Measurements from ENCODE around the gene ZNF200.
"Not testable (repeated sequence)": the region's sequence is repeated elsewhere in the genome, so short reads cannot be mapped to it uniquely, and the experiment has no call there.

Gene ZNF200

GRCh38 chr16:3198334-3199072, 36.5 kb downstream of the ZNF200 start:
- DNase-seq (ENCODE audit: low read depth): no peak

GRCh38 chr16:3197694-3198333, 37.1 kb downstream of the ZNF200 start:
- DNase-seq (ENCODE audit: low read depth): not testable (repeated sequence)

DNA sequence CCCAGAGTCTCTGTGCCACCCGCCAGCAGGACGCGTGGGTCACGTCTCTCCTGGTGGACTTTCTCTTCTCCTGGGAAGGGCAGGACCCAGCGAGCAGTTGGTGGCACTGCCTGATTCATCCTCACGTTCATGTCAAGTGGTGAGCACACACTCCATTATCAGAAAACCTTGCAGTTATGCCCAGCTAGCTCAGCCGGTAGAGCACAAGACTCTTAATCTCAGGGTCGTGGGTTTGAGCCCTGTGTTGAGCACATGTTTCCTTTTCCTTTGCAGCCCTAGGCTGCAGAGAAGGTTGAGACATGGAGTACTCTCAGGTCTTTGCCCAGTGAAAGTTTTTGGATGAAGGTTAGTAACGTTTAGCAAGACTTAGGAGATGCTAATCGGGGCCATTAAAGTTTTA, 39.0 kb downstream of the ZNF200 start:
- no peak for DNase-seq (ENCODE audit: low read depth)

DNA sequence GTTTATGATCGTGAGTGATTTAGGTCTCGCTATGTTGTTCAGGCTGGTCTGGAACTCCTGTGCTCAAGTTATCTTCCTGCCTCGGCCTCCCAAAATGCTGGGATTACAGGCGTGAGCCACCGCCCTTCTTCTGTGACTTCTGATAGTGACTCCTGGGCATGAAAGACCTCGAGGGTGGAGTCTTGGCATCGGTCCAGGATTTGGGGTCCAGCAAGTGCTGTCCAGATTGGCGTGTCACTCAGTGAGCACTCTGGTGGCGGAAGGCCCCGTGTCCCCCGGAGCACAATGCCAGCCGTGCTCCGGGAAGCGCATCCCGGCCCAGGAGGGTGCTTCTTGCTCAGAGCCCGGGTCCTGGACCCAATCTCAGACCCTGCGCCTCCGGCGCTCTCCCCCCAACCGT, 40.2 kb downstream of the ZNF200 start:
- no peak for DNase-seq (ENCODE audit: low read depth)

DNA sequence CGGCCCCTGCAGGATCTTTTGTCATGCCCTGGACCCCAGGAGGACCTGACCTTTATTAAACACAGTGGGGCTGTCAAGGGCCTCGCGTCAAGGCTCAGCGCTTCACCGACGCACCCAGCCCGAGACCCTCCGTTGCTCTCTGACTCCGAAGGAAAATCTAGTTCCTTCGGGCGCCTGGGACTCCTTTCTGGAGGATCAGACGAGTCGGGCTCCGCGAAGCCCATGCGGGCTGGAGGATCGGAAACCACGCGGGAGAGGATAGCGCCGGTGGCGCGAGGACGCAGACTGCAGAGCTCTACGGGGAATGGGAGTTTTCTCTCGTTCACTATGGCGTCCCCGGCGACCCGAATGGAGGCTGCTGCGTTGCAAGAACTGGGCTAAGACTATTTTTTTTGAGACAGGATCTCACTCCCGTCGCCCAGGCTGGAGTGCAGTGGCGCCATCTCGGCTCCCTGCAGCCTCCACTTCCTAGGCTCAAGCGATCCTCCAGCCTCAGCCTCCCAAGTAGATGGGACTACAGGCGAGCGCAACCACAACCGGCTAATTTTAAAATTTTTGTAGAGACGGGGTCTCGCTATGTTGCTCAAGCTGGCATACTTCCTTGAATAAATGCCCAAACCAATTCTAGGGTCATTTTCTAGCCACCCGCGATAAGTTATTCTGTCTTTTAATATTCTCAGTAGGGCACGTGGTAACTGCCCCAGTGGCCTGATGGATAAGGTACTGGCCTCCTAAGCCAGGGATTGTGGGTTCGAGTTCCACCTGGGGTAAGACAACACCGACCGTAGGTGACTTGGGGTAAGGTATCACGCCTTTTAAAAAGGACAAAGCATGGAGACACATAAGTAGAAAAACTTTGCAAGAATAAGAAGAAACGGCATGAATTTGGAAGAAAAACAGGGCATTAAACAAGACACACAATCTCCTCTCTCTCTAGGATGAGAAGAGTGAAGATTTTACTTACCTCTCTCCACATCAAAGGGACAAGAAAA, 41.4 kb downstream of the ZNF200 start:
- no peak for DNase-seq (ENCODE audit: low read depth)

GRCh38 chr16:3192476-3193019, 42.4 kb downstream of the ZNF200 start:
- no peak for DNase-seq (ENCODE audit: low read depth)

DNA sequence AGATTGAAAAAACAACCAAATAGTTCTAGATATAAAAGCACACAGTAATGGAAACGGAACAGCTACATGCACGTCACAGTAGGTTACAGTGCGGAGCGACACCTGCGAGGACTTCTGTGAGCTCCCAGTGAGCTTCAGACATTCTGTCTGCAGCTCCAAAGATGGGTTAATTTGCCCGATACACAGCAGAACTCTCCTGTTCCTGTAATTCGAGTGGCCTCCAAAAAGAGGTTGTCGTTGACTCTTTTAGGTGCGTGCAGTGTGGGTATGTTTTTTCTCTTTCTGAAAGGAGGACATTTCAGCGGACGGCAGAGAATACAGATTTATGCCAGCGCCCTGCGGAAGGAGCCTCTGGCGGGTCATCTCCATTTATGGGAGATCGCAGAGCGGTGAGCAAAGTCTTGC, 44.0 kb downstream of the ZNF200 start:
- no peak for DNase-seq (ENCODE audit: low read depth)

GRCh38 chr16:3189869-3190268, 45.1 kb downstream of the ZNF200 start:
- DNase-seq (ENCODE audit: low read depth): no peak

DNA sequence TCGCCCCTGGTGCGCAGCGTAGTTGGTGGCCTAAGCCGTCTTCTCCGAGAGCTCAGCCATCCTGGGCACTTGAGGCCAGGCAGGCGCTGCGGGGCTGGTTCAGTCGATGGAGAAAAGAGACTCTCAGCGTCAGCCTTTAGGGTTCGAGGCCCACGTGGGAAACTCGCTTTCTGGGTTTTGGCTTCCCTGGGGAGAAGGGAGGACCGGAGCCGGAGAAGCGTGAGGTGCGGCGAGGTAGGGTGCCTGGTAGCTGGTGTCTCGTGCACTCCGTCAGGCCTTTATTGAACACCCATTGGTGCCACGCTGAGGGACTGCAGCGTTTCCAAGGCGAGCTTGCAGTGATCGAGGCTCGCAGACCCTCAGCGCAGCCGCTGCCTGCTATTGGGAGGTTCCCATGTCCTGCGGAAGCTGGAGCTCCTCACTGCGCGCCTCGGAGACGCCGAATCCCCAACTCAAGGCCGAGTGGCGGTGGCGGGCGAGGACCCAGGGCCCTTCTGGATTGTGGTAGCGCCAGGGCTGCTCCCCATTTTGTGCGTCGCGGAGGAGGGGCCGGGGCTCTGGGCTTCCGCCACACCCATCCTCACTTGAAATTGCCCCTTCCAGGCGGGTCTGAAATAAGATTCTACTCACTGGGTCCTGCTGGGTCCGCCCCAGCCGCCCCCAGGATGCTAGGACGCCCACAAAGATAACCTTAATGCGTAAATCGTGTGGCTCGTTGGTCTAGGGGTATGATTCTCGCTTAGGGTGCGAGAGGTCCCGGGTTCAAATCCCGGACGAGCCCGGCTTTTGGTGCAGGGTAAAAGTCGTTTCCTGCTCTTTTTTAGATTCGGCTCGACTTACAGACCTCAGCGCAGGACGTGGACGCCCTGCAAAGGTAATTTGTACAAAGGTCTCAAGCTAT, 45.8 kb downstream of the ZNF200 start:
- DNase-seq (ENCODE audit: low read depth): no peak

DNA sequence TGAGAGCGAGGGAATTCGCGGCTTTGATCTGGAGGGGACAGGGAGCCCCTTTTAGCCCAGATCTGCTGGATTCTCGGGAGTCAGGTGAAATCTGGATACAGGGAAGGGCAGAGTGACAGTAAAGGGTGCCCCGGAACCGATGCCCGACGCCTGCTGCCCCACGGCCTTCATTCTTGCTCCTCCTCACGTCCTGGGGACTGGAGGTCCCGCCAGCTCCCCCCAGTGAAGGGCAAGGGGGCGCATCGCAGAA, 46.4 kb downstream of the ZNF200 start:
- no peak for DNase-seq (ENCODE audit: low read depth)

- DNase-seq (ENCODE audit: low read depth): no peak
Observed at GRCh38 chr16:3187798-3188674, 46.9 kb downstream of the ZNF200 start, which contains the start of gene OR1F1. OR1F1 (plus strand) TSS chr16:3188204.

- no peak for DNase-seq (ENCODE audit: low read depth)
Observed at GRCh38 chr16:3186946-3187690, 47.8 kb downstream of the ZNF200 start.

DNA sequence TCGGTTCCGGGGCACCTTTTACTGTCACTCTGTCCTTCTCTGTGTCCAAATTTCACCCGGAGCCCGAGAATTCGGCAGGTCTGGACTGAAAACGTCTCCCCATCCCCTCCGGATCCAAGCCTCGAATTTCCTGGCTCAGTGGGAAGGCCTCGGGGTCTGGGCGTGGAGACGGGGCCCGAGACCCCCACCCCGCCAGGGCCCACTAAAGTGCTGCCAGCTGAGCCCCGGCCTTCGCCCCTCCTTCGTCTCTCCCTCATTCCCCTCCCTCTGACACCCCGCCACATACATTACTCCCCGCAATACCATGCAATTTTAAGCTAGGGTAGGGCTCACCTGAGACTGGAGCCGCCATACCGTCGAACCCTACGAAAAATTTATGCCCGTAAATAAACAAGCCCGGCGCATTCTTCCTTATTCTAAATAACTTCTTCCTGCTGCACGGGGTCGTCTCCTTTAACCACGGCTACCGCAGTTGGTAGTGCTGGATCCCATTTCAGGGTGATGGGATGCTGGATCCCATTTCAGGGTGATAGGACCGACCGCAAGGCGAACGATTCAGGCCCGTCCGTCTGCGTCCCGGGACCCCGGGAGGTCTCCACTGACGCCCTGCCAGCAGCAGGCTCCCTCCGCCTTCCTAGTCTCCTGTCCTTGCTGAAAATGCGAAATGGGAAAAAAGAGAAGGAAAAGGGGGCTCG, 51.4 kb downstream of the ZNF200 start:
- DNase-seq (ENCODE audit: low read depth): no peak

- DNase-seq (ENCODE audit: low read depth): no peak
Observed at GRCh38 chr16:3182608-3183444, 52.1 kb downstream of the ZNF200 start.

DNA sequence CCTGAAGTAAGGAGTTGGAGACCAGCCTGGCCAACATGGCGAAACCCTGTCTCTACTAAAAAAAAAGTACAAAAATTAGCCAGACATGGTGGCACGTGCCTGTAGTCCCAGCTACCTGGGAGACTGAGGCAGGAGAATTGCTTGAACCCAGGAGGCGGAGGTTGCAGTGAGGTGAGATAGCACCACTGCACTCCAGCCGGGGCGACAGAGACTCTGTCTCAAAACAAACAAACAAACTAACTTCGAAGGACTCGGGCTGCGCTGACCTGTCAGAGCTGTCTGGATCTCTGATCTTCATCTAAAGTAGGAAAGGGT, 52.7 kb downstream of the ZNF200 start:
- DNase-seq (ENCODE audit: low read depth): not testable (repeated sequence)

DNA sequence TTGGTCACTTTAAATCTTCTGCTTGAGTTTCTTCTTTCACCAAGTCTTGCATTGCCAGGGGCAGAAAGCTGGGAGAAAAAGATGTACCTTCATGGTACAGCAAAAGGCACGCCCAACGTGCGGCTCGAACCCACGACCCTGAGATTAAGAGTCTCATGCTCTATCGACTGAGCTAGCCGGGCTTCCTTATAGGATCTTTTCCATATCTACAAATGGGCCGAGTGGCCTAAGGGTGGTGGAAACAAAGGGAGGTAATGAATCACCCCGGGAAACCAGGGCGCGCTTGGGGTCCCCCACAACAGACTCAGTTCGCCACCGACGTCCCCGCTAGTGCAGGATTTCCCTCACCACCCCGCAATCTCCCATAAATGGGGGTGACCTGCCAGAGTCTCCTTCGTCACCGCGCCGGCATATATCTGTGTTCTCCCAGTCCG, 54.5 kb downstream of the ZNF200 start:
- no peak for DNase-seq (ENCODE audit: low read depth)

GRCh38 chr16:3179651-3180050, 55.3 kb downstream of the ZNF200 start:
- DNase-seq (ENCODE audit: low read depth): no peak
